Kidney capillary endothelial cell (primary cell): ENCODE results near the gene SPATA32.

Source experiments
- DNase-seq: peaks from one replicate; pipeline ENCODE4 v3.0.0-alpha.2; 2018; ENCODE audit warnings: low spot score

SPATA32 gene

GRCh38 chr17:45246861-45247428 lies 14.9 kb downstream of the SPATA32 start:
- no peak for DNase-seq

DNA sequence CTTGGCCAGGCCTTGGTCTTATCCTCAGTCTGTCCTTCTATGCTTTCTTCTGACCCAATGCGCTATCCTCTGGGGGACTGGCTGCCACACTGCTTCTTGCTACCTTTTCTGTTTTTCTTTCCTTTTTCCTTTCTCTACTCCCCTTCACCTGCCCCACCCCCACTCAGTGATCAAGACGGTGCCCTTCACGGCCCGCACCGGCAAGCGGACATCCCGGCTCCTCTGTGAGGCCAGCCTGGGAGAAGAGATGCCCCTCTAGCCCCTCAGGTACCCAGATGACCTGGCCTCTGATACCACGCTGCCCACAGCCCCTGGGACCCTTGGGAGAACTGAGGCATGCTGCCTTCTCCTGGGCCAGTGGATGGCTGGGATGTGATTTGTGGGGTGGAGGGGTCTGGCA lies 15.6 kb downstream of the SPATA32 start:
- DNase-seq, result no peak

GRCh38 chr17:45244725-45245656 lies 16.9 kb downstream of the SPATA32 start:
- no peak for DNase-seq

GRCh38 chr17:45243750-45244149 lies 18.1 kb downstream of the SPATA32 start:
- no peak for DNase-seq

- no peak for DNase-seq
Observed at GRCh38 chr17:45242029-45242414, 19.9 kb downstream of the SPATA32 start.

DNA sequence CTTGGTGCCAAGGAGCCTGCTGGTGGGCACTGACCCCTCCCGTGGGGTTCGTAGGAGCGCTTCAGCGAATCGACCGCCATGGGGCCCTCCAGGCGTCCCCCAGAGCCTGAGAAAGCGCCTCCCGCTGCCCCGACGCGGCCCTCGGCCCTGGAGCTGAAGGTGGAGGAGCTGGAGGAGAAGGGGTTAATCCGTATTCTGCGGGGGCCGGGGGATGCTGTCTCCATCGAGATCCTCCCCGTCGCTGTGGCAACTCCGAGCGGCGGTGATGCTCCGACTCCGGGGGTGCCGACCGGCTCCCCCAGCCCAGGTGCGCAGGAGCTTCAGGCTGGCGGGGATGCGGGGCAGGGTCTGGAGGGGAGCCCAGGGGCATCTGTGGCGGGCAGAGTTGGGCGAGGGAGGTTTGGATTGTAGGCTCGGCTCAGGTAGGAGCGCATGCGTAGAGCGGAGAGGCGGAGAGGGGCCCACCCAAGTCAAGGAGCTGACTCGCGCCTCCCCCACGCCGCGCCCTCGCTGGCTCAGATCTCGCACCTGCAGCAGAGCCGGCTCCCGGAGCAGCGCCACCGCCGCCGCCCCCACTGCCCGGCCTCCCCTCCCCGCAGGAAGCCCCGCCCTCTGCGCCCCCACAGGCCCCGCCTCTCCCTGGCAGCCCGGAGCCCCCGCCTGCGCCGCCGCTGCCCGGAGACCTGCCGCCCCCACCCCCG lies 20.4 kb downstream of the SPATA32 start:
- DNase-seq, result no peak

DNA sequence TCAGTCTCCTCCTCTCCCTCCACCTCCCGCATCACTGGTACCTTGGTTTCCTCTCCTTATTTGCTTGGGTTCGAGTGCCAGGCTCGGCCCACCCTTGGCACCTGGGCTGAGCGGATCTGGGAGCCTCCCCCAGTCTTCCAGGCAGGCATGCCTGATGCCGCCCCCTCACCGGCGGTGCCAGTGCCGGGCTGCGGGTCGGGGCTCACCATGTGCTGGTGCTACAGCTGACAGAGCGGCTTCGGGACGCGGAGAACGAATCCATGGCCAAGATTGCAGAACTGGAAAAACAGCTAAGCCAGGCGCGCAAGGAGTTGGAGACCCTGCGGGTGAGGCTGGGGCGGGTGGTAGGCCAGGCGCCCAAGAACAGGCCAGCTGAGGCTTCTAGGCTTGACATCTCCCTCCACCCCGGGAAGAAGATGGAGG lies 21.0 kb downstream of the SPATA32 start:
- DNase-seq, result no peak

DNA sequence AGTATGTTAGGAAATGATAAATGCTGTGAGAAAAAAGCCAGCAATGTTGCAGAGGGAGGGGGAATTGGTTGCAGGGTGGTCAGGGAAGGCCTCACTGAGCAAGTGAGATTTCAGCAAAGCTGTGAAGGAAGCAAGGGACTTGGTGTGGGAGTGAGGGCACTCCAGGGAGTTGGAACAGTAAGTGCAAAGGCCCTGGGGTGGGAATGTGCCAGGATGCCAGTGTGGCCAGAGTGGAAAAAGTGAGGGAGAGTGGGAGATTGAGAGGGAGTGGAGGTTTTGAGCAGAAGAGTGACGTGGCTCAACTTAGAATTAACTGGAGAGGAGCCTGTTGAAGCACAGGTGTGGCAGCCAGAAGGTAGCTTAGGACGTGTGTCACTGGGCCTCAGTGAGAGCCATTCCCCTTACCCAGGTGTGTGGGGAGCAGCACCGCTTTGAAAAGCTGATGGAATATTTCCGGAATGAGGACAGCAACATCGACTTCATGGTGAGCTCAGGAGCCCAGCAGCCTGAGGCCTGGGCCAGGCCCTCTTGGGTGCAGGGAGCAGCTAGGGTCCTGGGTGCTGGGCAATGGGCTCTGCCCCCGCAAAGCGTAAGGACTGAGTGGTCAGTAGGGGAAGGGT lies 23.6 kb downstream of the SPATA32 start:
- no peak for DNase-seq

DNA sequence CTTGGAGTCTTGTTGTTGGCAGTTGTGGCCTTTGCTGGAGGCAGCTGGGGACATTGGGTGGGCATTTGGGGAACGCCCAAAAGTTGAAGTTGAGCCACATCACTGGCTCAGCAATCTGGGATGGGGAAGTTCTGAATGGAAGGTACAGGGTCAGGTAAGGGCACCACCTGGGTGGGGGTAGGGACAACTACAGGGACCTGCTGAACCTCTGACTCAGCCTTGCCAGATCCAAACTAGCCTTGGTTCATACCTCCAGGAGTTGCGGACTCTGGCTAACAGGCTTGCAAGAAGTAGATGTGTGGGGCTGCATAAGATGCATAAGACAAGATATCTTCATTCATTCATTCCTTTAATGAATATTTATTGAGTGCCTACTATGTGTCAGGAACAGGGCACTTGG lies 24.2 kb downstream of the SPATA32 start:
- DNase-seq, result no peak

DNA sequence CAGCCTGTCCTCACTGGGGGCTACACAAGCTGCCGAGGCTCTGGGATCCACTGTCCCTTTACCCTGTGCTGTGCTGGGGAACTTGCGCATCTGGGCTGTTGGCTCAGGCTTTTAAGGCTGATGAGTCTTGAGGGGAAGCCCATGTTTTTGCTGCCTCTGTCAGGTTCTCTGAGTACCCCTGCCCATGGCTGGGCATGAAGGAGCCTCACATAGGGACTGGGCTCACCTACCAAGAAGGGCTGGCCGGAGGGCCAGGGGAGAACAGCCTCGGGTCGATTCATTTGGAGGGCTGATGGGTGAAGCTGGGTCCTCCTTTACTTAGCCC lies 25.6 kb downstream of the SPATA32 start:
- DNase-seq, result no peak

DNA sequence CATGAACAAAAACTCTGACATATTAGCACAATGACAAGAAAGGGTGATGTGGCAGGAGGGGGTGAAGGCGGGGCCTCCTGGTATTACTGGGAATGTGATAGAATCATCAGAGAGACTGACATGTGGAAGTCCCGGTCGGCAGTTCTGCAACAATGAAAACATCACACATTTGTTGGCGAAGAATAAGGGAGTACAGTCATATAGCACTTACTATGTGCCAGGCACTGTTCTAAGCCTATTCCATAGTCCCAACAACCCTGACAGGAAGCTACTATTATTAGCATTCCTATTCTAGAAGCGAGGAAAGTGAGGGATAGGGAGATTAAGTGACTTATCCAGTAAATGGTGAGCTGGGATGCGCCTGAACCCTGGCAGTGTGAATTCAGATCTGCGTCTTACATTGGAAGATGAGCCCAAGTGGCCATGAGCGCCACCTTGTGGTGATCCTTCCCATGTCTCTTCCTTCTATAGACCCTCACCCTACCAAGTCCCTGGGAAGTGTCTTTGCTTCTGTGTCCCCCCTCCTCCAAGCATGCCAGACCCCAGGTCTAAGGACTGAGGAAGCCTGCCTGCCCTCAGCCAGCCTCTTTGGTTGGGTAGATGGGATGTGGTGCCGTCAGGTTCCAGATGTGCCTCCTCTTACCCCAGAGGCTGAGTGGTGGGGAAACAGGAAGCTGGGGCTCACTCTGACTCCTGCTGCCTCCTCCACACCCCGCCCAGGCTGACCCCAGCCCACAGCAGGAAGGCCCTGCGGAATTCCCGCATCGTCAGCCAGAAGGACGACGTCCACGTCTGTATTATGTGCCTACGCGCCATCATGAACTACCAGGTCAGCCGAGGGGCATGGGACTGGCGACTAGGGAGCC lies 26.2 kb downstream of the SPATA32 start:
- peak; percentile 58 for DNase-seq

DNA sequence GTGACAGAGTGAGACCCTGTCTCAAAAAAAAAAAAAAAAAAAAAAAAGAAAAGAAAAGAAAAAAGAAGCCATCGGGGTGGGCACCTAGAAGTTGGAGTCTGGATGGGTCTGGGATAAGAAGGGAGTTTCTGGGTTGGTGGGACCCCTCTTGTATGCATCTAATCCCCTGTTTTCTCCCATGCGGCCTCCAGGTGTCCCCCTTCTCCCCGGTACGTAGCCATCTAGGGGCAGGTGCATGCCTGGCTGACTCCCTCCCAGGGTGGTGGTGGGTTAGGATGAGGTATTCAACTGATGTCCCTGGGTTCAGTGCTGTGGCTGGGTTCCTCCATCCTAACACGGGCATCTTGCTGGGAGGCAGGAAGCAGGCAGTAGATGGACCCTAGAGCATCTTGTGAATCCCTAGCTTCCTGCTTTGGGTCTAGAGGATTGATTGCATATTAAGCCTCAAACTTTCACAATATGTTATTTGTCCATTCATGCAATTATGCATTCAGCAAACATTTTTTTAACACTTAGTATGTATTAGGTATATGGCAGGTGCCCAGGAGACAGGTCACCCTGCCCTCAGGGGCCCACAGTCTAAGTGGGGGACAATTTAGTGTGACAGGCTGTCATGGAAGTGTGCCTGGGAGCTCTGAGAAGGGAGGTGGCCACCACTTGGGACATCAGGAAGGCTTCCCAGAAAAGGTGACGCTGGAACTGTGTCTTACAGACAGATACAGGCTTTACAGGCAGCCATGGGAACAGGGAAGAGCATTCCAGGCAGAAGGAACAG lies 27.1 kb downstream of the SPATA32 start:
- no peak for DNase-seq

DNA sequence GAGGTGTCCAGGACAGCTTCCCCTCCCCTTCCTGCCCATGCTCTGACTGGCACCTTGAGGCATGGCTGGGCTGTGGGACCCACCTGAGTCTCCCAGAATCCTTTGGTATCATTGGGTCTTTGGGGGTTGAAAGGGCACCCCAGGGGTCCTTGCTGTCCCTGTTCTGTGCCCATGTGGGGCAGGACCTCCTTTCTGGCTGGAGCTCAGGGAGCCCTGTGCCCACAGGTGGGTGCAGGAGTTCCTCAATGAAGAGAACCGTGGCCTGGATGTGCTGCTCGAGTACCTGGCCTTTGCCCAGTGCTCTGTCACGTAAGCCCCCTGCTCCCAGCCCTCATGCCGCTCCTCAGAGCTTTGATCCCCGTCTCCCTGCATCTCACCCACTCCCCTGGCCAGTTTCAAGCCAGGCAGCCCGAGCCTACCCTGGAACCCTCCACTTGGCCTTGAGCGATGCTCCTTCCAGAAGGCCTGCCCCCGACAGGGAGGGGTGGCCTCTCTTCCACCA lies 28.4 kb downstream of the SPATA32 start:
- DNase-seq, result no peak

GRCh38 chr17:45232514-45233422 lies 29.1 kb downstream of the SPATA32 start:
- DNase-seq, result no peak

GRCh38 chr17:45231481-45232116 lies 30.3 kb downstream of the SPATA32 start:
- DNase-seq, result no peak

DNA sequence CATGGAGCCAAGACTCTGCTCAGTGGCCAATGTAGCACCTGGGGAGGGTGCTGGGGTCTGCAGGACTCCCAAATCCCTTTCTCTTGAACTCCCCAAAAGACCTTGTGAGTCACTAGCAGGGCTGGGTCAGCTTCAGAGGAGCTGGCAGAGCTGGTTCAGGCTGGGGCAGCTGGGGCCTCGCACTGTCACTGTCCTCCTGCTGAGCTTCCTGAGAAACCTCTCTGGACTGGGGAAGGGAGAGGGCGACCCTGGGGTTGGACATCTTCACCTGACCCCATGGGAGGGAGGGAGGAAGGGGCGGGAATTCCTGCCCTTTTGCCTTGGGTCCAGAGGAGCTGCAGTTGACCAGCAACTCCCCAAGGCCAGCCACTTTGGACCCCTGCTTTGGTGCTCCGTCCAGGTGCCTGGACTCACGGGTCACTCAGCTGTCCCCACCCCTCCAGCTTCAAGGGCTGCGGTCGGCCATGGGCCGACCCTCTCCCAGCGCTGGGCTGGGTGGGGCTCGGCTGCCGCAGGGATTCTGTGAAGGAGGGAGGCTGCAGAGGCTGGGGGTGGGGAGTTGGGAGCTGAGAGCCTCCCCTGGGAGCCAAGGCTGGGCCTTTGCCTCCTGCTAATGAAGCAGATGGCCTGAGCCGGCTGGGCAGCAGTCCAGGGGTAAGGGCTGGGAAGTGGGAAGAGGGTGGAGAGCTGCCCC lies 31.0 kb downstream of the SPATA32 start:
- DNase-seq, result no peak

GRCh38 chr17:45230410-45230786 lies 31.5 kb downstream of the SPATA32 start:
- no peak for DNase-seq

DNA sequence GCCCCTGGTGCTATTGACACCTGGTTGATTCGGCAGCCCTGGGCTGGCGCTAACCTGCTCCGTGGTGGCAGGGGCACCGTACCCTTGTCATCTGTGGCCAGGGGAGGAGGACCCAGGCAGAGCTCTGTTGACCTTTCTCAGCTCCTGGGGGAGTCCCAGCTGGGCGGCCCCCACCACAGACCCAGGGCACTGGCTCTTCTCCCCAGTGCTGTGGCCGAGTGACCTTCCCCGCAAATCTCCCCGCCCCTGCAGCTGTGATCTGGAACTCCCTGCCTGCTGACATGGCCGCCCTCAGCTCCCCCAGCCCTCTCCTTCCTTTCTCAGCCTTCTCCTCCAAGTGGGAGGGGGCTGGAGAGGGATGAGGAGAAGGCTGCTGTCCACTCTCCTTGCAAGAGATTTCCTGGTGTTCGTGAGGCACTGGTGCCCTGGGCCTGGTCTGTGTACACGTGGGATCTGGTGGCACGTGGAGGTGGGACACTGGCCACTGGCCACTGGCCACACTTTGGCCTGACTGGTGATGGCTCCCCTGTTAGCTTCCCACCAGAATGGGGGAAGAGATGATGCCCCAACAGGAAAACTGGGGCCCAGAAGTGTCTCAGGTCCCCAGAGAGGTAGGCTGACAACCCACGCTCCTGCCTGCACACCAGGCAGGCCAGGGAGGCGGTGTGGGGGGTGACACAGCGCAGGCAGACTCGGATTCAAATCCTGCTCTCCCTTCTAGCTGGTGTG lies 32.0 kb downstream of the SPATA32 start:
- DNase-seq, result no peak
